ENCODE data around the gene LRRC55.

The LRRC55 gene

GRCh38 chr11:57231539-57232253 lies 49.9 kb downstream of the LRRC55 start:
- DNase-seq (ENCODE audit: insufficient read length, low spot score) = no peak
- FAIRE-seq = no peak

GRCh38 chr11:57233702-57234101 lies 51.9 kb downstream of the LRRC55 start:
- no peak for FAIRE-seq
- no peak for DNase-seq (ENCODE audit: insufficient read length, low spot score)

DNA sequence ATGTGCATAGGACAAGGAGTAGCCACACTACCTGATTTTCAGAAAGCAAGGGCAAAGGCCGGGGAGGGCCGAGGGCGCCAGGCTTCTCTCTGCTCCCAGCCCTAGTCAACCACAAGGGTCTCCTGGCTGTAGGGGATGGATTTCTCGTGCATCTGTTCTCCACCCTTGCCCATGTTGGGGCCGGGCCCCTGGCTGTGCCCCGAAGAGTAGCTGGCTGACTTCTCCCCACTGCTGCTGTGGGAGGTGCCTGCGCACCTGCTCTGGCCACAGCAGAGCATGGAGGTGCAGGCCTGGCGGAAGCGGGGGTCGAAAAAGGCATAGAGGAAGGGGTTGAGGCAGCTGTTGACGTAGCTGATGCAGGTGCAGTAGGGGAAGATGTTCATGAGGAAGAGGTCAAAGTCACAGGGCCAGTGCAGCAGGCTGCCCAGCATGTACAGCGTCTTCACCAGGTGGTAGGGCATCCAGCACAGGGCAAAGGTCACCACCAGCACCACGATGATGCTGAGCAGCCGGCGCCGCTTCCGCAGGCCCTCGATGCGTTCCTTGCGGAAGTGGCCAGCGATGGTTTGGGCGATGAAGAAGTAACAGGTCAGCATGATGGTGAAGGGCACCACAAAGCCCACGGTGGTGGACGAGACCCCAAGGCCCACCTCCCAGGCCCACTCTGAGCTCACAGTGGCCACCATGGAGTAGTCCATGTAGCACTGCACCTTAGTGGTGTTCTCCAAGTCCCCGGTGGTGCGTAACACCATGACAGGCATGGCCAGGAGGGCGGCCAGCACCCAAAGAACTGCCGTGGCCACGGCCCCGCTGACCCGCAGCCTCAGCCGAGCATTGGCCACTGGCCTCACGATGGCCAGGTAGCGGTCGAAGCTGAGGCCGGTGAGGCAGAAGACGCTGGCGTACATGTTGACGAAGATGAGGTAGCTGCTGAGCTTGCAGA lies 54.3 kb downstream of the LRRC55 start:
- DNase-seq (ENCODE audit: insufficient read length, low spot score) = no peak
- FAIRE-seq = no peak

GRCh38 chr11:57237204-57237681 lies 55.5 kb downstream of the LRRC55 start, which contains the start of gene APLNR:
APLNR (minus strand) TSS chr11:57237250; CDS start chr11:57237004, 246 bp downstream.
- DNase-seq (ENCODE audit: insufficient read length, low spot score) (no peak), FAIRE-seq (no peak)

GRCh38 chr11:57239348-57239747 lies 57.6 kb downstream of the LRRC55 start:
- DNase-seq (ENCODE audit: insufficient read length, low spot score) (no peak), FAIRE-seq (no peak)

GRCh38 chr11:57240007-57240406 lies 58.3 kb downstream of the LRRC55 start:
- no peak for FAIRE-seq

DNA sequence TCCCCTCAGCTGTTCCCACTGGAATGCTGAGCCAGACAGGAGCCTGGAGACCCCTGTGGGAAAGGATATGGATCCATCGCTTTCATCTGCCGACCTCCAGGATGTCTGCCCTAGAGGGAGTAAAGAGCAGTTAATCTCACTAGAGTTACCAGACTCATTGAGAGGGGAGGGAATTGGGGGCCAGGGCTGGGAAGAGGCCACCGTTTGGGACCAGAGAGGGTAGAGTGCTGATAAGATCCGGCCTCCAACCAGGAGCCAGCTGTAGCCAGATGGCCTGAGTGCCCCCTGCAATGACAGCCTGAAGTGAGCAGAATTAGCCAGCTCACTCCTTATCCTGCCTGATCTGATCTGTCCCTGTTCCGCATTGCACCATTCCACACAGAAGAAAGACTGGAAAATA lies 59.0 kb downstream of the LRRC55 start:
- DNase-seq (ENCODE audit: insufficient read length, low spot score) (no peak), FAIRE-seq (no peak)

More at GRCh38 chr11:57240007-57240406, 58.3 kb downstream of the LRRC55 start:
- DNase-seq (ENCODE audit: insufficient read length, low spot score) = no peak
